DND-41 (cell line): ENCODE data around the gene CTTNBP2.

Experiments
- CTCF ChIP-seq: IDR thresholded peaks from 2 replicates; pipeline ENCODE4 v1.5.1; 2012; ENCODE audit warnings: borderline replicate concordance, low read length, moderate library complexity, mild to moderate bottlenecking; ENCODE audit not compliant: poor library complexity, severe bottlenecking; ENCODE audit errors: extremely low read depth
- EZH2 ChIP-seq: IDR thresholded peaks from 3 replicates; pipeline ENCODE4 v1.6.1; 2012; ENCODE audit warnings: borderline replicate concordance, low read depth, mild to moderate bottlenecking, moderate library complexity, low read length, inconsistent platforms; ENCODE audit not compliant: severe bottlenecking

DNA sequence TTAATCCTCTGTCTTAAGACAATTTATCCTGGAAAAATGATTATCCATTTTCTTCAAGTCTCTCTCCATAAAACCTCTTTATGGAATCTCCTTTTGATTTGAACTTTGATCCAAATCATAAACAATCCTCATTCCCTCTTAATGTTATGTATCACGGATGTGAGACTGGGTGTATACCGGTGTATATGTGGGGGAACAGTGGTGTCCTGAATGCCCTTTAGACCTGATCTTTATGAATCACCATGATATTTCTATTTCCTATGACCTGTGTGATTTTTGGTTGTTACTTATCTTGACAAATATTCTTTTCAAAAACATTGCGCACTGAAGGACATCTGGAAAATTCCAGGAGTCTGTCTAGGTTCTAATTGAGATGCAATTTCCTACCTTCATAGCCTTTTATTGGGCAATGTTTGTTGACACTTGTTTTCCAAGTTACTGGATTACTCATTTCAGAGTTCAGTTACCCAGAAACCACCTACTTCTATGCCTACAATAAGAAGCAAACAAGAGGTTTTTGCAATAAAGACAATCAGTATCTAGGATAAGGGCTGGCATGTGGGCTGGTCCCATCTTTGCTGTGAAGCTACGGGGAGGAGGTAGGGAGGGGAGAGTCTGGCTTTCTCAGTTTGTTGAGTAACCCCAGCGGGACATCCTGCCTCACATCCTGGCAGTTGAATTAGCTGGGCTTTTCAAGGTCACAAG lies 190.4 kb downstream of the CTTNBP2 start:
- TF ChIP-seq CTCF (no peak), EZH2 (no peak)
